Activated CD8-positive, alpha-beta memory T cell treated with anti-CD3 and anti-CD28 coated beads, Interleukin-2, amount 50 U/mL, for 4 hours (primary cell): ENCODE data around the gene NACC1.
"Not testable (repeated sequence)": the region's sequence is repeated elsewhere in the genome, so short reads cannot be mapped to it uniquely, and the experiment has no call there.

ENCODE experiments used
- DNase-seq: peaks from one replicate; pipeline ENCODE4 v3.0.0-alpha.2; 2020

The NACC1 gene

GRCh38 chr19:13166151-13166550 is 48.1 kb downstream of the NACC1 start:
- DNase-seq: not testable (repeated sequence)

GRCh38 chr19:13169769-13170168 is 51.7 kb downstream of the NACC1 start:
- DNase-seq: no peak

GRCh38 chr19:13171146-13171545 is 53.1 kb downstream of the NACC1 start:
- no peak for DNase-seq

GRCh38 chr19:13172346-13173138 is 54.5 kb downstream of the NACC1 start:
- peak; percentile 87 for DNase-seq

- no peak for DNase-seq
Observed at GRCh38 chr19:13173139-13173737, 55.2 kb downstream of the NACC1 start.

GRCh38 chr19:13176345-13176744 is 58.3 kb downstream of the NACC1 start:
- DNase-seq: no peak

- DNase-seq: not testable (repeated sequence)
Observed at GRCh38 chr19:13177584-13177983, 59.5 kb downstream of the NACC1 start.

- DNase-seq: not testable (repeated sequence)
Observed at GRCh38 chr19:13178291-13178690, 60.2 kb downstream of the NACC1 start.

GRCh38 chr19:13181747-13182388 is 63.8 kb downstream of the NACC1 start:
- peak; percentile 58 for DNase-seq

- not testable (repeated sequence) for DNase-seq
Observed at GRCh38 chr19:13184926-13185325, 66.9 kb downstream of the NACC1 start.

GRCh38 chr19:13185763-13186657 is 67.9 kb downstream of the NACC1 start:
- not testable (repeated sequence) for DNase-seq

- DNase-seq: not testable (repeated sequence)
Observed at GRCh38 chr19:13186688-13187087, 68.6 kb downstream of the NACC1 start.

- DNase-seq: no peak
Observed at GRCh38 chr19:13187419-13187818, 69.4 kb downstream of the NACC1 start.

- DNase-seq: no peak
Observed at GRCh38 chr19:13189600-13189999, 71.5 kb downstream of the NACC1 start.
